H1 (cell line): ENCODE data around the gene HEATR1. TPM values are rescaled to one million over a fixed set of nuclear protein-coding genes. Genes with fewer than 3 reads are reported as not detected.

Experiments used
- CTCF ChIA-PET: fragments of 300-600 bp; sonication (Branson Sonifier 250); formaldehyde crosslinking; loops from one replicate; lab custom pipeline; 2021; ENCODE audit not compliant: partially characterized antibody; lab: Charles Lee
- POLR2A ChIA-PET: fragments of 300-600 bp; sonication (Branson Sonifier 250); formaldehyde crosslinking; loops from one replicate; lab custom pipeline; 2021; ENCODE audit warnings: inconsistent platforms; ENCODE audit not compliant: partially characterized antibody; lab: Charles Lee
- DNase-seq, 2 experiments: peaks; one replicate each; pipeline versions ENCODE4 v3.0.0 to v3.0.0-alpha.2; 2010 to 2022; ENCODE audit warnings: low spot score in 2 of 2, low read depth in 1 of 2, mixed read lengths in 1 of 2
- FAIRE-seq: peaks from 2 replicates; lab custom pipeline; 2011; peaks lifted over from hg19 to GRCh38; lab: Jason Lieb, UNC
- H2AFZ ChIP-seq: 2 replicates; pipeline ENCODE4 v1.8.1; 2012; ENCODE audit warnings: low read length, inconsistent platforms
- H2AK5ac ChIP-seq: 2 replicates; pipeline ENCODE4 v1.6.1; 2013; ENCODE audit warnings: low read depth, low read length
- H2BK120ac ChIP-seq: replicated peaks from 2 replicates; pipeline ENCODE3; 2013; ENCODE audit warnings: low read depth, low read length, inconsistent platforms
- H2BK12ac ChIP-seq: 2 replicates; pipeline ENCODE4 v1.6.1; 2013; ENCODE audit warnings: low read depth, low read length
- H2BK15ac ChIP-seq: 2 replicates; pipeline ENCODE4 v1.6.1; 2013; ENCODE audit warnings: low read length
- H2BK20ac ChIP-seq: 2 replicates; pipeline ENCODE4 v1.6.1; 2013; ENCODE audit warnings: low read length
- H2BK5ac ChIP-seq: 2 replicates; pipeline ENCODE4 v1.6.1; 2013; ENCODE audit warnings: low read depth, low read length
- H3K14ac ChIP-seq: 2 replicates; pipeline ENCODE4 v1.6.1; 2013; ENCODE audit warnings: inconsistent platforms; ENCODE audit not compliant: insufficient read length
- H3K18ac ChIP-seq: 2 replicates; pipeline ENCODE4 v1.6.1; 2013; ENCODE audit warnings: low read length; ENCODE audit errors: extremely low read depth
- H3K23ac ChIP-seq: 2 replicates; pipeline ENCODE4 v1.6.1; 2013; ENCODE audit warnings: inconsistent platforms; ENCODE audit not compliant: insufficient read length
- H3K23me2 ChIP-seq: 2 replicates; pipeline ENCODE4 v1.6.1; 2013; ENCODE audit warnings: low read depth, low read length
- H3K27ac ChIP-seq: 2 replicates; pipeline ENCODE4 v1.6.1; 2011; ENCODE audit warnings: low read depth, low read length, inconsistent platforms
- H3K27me3 ChIP-seq, 4 experiments: replicated peaks in 1 of 4; 1 replicate in 1 of 4; 2 replicates in 3 of 4; pipeline versions ENCODE4 v1.6.1 to v1.8.1; 2011 to 2013; ENCODE audit warnings: low read length in 3 of 4, mild to moderate bottlenecking in 3 of 4, inconsistent platforms in 2 of 4, mixed read lengths in 2 of 4, moderate library complexity in 1 of 4; ENCODE audit not compliant: control insufficient read depth in 3 of 4, insufficient read depth in 3 of 4; ENCODE audit errors: extremely low read depth in 1 of 4
- H3K36me3 ChIP-seq, 4 experiments: 2 replicates each; pipeline versions ENCODE4 v1.6.1 to v1.8.1; 2011 to 2013; ENCODE audit warnings: mild to moderate bottlenecking in 4 of 4, low read length in 3 of 4, moderate library complexity in 2 of 4, control low read depth in 1 of 4, inconsistent platforms in 1 of 4; ENCODE audit not compliant: insufficient read depth in 4 of 4, control insufficient read depth in 2 of 4
- H3K4ac ChIP-seq: replicated peaks from 2 replicates; pipeline ENCODE3; 2013; ENCODE audit warnings: low read length, low read depth, mixed read lengths, inconsistent platforms; ENCODE audit not compliant: insufficient read length
- H3K4me1 ChIP-seq, 4 experiments: replicated peaks in 1 of 4; 1 replicate in 1 of 4; 2 replicates in 3 of 4; pipeline versions ENCODE4 v1.6.1 to v1.8.1; 2011 to 2013; ENCODE audit warnings: low read length in 3 of 4, inconsistent platforms in 2 of 4, mixed read lengths in 1 of 4; ENCODE audit not compliant: insufficient read depth in 4 of 4, control insufficient read depth in 3 of 4
- H3K4me2 ChIP-seq, 2 experiments: 2 replicates each; pipeline versions ENCODE4 v1.6.1 to v1.8.1; 2011 to 2013; ENCODE audit warnings: low read depth in 2 of 2, low read length in 2 of 2, control low read depth in 1 of 2, inconsistent platforms in 1 of 2, mild to moderate bottlenecking in 1 of 2; ENCODE audit not compliant: insufficient read depth in 1 of 2
- H3K4me3 ChIP-seq, 4 experiments: fragments of 200-600, 300-600 bp in 1 of 4; sonication (generic), shearing (Covaris generic), sonication (Bioruptor Twin) in 1 of 4; 2 replicates each; pipeline versions ENCODE4 v1.5.1 to v1.8.1; 2011 to 2016; ENCODE audit warnings: low read length in 4 of 4, low read depth in 3 of 4, control low read depth in 2 of 4, inconsistent platforms in 2 of 4, mild to moderate bottlenecking in 2 of 4, mixed read lengths in 1 of 4, moderate library complexity in 1 of 4; ENCODE audit not compliant: insufficient read depth in 2 of 4; ENCODE audit errors: extremely low read depth in 1 of 4
- H3K56ac ChIP-seq: replicated peaks from 2 replicates; pipeline ENCODE3; 2013; ENCODE audit warnings: low read depth, mild to moderate bottlenecking, mixed read lengths, low read length, inconsistent platforms; ENCODE audit not compliant: insufficient read length
- H3K79me1 ChIP-seq: 2 replicates; pipeline ENCODE4 v1.6.1; 2013; ENCODE audit warnings: low read depth, low read length, control low read depth
- H3K79me2 ChIP-seq, 2 experiments: 2 replicates each; pipeline versions ENCODE4 v1.6.1 to v1.8.1; 2012 to 2013; ENCODE audit warnings: low read length in 2 of 2, mild to moderate bottlenecking in 2 of 2, inconsistent platforms in 1 of 2; ENCODE audit not compliant: insufficient read depth in 2 of 2, control insufficient read depth in 1 of 2
- H3K9ac ChIP-seq, 4 experiments: replicated peaks in 1 of 4; 1 replicate in 1 of 4; 2 replicates in 3 of 4; pipeline versions ENCODE4 v1.6.1 to v1.8.1; 2011 to 2013; ENCODE audit warnings: low read depth in 3 of 4, low read length in 3 of 4, control low read depth in 2 of 4, mild to moderate bottlenecking in 2 of 4, moderate library complexity in 2 of 4, inconsistent platforms in 1 of 4; ENCODE audit errors: extremely low read depth in 1 of 4
- H3K9me3 ChIP-seq, 2 experiments: 2 replicates each; pipeline versions ENCODE4 v1.6.1 to v1.8.1; 2012 to 2013; ENCODE audit warnings: mild to moderate bottlenecking in 2 of 2, moderate library complexity in 2 of 2, control low read depth in 1 of 2, inconsistent platforms in 1 of 2, low read depth in 1 of 2, low read length in 1 of 2, mixed read lengths in 1 of 2; ENCODE audit not compliant: insufficient read depth in 2 of 2
- H4K20me1 ChIP-seq, 2 experiments: replicated peaks in 1 of 2; 2 replicates each; pipeline versions ENCODE3 to v1.8.1; 2011 to 2013; ENCODE audit warnings: inconsistent platforms in 2 of 2, low read length in 2 of 2, mild to moderate bottlenecking in 1 of 2; ENCODE audit not compliant: insufficient read depth in 2 of 2, control insufficient read depth in 1 of 2
- H4K5ac ChIP-seq: 2 replicates; pipeline ENCODE4 v1.6.1; 2013; ENCODE audit warnings: low read length, low read depth, mixed read lengths, inconsistent platforms; ENCODE audit not compliant: insufficient read length
- H4K8ac ChIP-seq: 2 replicates; pipeline ENCODE4 v1.8.0; 2013; ENCODE audit warnings: mild to moderate bottlenecking, moderate library complexity, low read length, inconsistent platforms; ENCODE audit not compliant: insufficient read depth; ENCODE audit errors: extremely low read depth
- H4K91ac ChIP-seq: replicated peaks from 2 replicates; pipeline ENCODE3; 2013; ENCODE audit warnings: low read length, mixed read lengths, inconsistent platforms; ENCODE audit not compliant: insufficient read length
- EZH2 ChIP-seq: fragments of 200-600 bp; sonication (generic); IDR thresholded peaks from 2 replicates; pipeline ENCODE4 v1.7.1; 2012; ENCODE audit warnings: low read depth, mild to moderate bottlenecking, moderate library complexity, low read length, inconsistent platforms; ENCODE audit not compliant: severe bottlenecking
- TAF7 ChIP-seq: optimal IDR thresholded peaks from 2 replicates; pipeline ENCODE3; 2011; ENCODE audit warnings: low read depth, mild to moderate bottlenecking, inconsistent platforms, low read length, moderate library complexity, borderline replicate concordance
- WGBS, 2 experiments: shearing (Covaris generic) in 1 of 2; methylation state at CpG; one replicate each; pipeline versions ENCODE4 v1.1.6 to v1.1.7; 2013 to 2015; ENCODE audit warnings: low lambda C conversion rate in 2 of 2, mixed read lengths in 2 of 2, inconsistent platforms in 1 of 2, low coverage in 1 of 2, missing lambda C conversion rate in 1 of 2; ENCODE audit not compliant: insufficient replicate concordance in 2 of 2, insufficient coverage in 1 of 2, insufficient read length in 1 of 2; ENCODE audit errors: extremely low coverage in 1 of 2, missing lambda C conversion rate in 1 of 2; 5-methylcytosine and 5-hydroxymethylcytosine counted together
- polyA plus RNA-seq, 7 experiments: library from polyadenylated mRNA; depleted of rRNA in 3 of 7; stranded (reverse) in 5 of 7; unstranded in 2 of 7; fragments of >200 nt in 5 of 7; fragments of 200-250 nt in 2 of 7; gene quantifications; 1 replicate in 5 of 7; 2 replicates in 1 of 7; 4 replicates in 1 of 7; pipeline versions ENCODE4 v1.2.1 to v1.2.3, GENCODE V29; 2011 to 2013; ENCODE audit warnings: missing spikeins in 2 of 7, mixed read lengths in 2 of 7
- total RNA-seq: library from RNA; stranded (reverse); fragmentation: NEBNext Ultra II Directional; extraction: Animal tissue kit (Norgen Biotek cat#: 25700); gene quantifications from 2 replicates; pipeline ENCODE4 v1.2.1, GENCODE V29; 2021

Gene HEATR1
- total and polyA plus RNA-seq, 2 of the 8 experiments (the other 6 are each of a cell fraction or from before 2014, with no cell fraction given), result 13.0 to 95.8 TPM

GRCh38 chr1:236576004-236576403, 28.3 kb downstream of the HEATR1 start:
- no peak for TF ChIP-seq TAF7
- no peak for TF ChIP-seq EZH2
- TF ChIP-seq, all 59 proteins: peak for 0
- Histone ChIP-seq H4K91ac (no peak overlapping the region), H3K27me3 (peaks cover 0 to 1% (median 0%) of the 10 kb centered on the region in 4 experiments; a peak in 1 of 7 replicates), H3K4me2 (no peak overlapping the region), H2BK12ac (no peak overlapping the region), H2BK20ac (no peak overlapping the region), H3K4me3 (no peak overlapping the region), H2BK15ac (no peak overlapping the region), H4K8ac (no peak overlapping the region), H3K27ac (no peak overlapping the region), H3K9ac (no peak overlapping the region), H4K20me1 (peaks cover 0 to 4% of the 10 kb centered on the region in 2 experiments), H2AFZ (no peak overlapping the region), H2AK5ac (no peak overlapping the region), H2BK120ac (no peak overlapping the region), H3K14ac (no peak overlapping the region), H3K9me3 (no peaks in the 10 kb centered on the region), H3K18ac (no peak overlapping the region), H3K79me2 (no peaks in the 10 kb centered on the region), H4K5ac (no peak overlapping the region), H3K23ac (no peak overlapping the region), H3K23me2 (no peaks in the 10 kb centered on the region), H3K56ac (no peak overlapping the region), H3K79me1 (no peaks in the 10 kb centered on the region), H2BK5ac (no peak overlapping the region), H3K4ac (no peak overlapping the region), H3K4me1 (no peaks in the 10 kb centered on the region), H3K36me3 (peaks cover 12 to 84% (median 49%) of the 10 kb centered on the region in 4 experiments)
- no peak for DNase-seq
- no peak for FAIRE-seq
- WGBS, 2 experiments, result 73 to 75% methylated on average over 1 to 2 of the region's 2 CpGs
- POLR2A ChIA-PET, result no interaction called here
- CTCF ChIA-PET, result no interaction called here
